ENCODE results near the gene ARHGAP11A. TPM values are rescaled to one million over a fixed set of nuclear protein-coding genes. Genes with fewer than 3 reads are reported as not detected.

Gene ARHGAP11A
- total RNA-seq, 2 donors from 2014 or later = 0.33 to 1.6 TPM

GRCh38 chr15:32636410-32636809 lies 21.1 kb downstream of the ARHGAP11A start:
- no peaks in the 10 kb centered on the region for H3K36me3 ChIP-seq (replicated peaks in 1 of 2; ENCODE audit: insufficient read depth in 1 of 2, low read depth in 2 of 2)
- H3K4me3 ChIP-seq = no peak overlapping the region
- intact Hi-C loops (cut with DNase I) = no loop called here
- H3K9me3 ChIP-seq = no peaks in the 10 kb centered on the region
- TF ChIP-seq CTCF (IDR thresholded peaks at IDR 0.05) (no peak), POLR2A (IDR thresholded peaks at IDR 0.05) (no peak)
- no peaks in the 10 kb centered on the region for H3K27me3 ChIP-seq
- H3K4me1 ChIP-seq = no peaks in the 10 kb centered on the region
- WGBS, 2 donors = 86 to 91% methylated on average over 3 of the region's 3 CpGs
- no peak for ATAC-seq
- no peak for DNase-seq
- no peak overlapping the region for H3K27ac ChIP-seq

GRCh38 chr15:32636908-32637567 lies 21.7 kb downstream of the ARHGAP11A start:
- no peak overlapping the region for H3K4me3 ChIP-seq
- ATAC-seq (no peak), DNase-seq (no peak)
- H3K9me3 ChIP-seq = no peaks in the 10 kb centered on the region
- intact Hi-C loops (cut with DNase I) = no loop called here
- no peaks in the 10 kb centered on the region for H3K36me3 ChIP-seq (replicated peaks in 1 of 2; ENCODE audit: insufficient read depth in 1 of 2, low read depth in 2 of 2)
- no peaks in the 10 kb centered on the region for H3K4me1 ChIP-seq
- no peaks in the 10 kb centered on the region for H3K27me3 ChIP-seq
- TF ChIP-seq POLR2A (IDR thresholded peaks at IDR 0.05) (no peak), CTCF (IDR thresholded peaks at IDR 0.05) (no peak)
- H3K27ac ChIP-seq = no peak overlapping the region
- 93 to 96% methylated on average over 8 of the region's 8 CpGs for WGBS, 2 donors

- ATAC-seq (no peak), DNase-seq (no peak)
- Histone ChIP-seq H3K4me1 (no peaks in the 10 kb centered on the region), H3K36me3 (replicated peaks in 1 of 2; ENCODE audit: insufficient read depth in 1 of 2, low read depth in 2 of 2) (no peaks in the 10 kb centered on the region), H3K9me3 (no peaks in the 10 kb centered on the region), H3K27ac (no peak overlapping the region), H3K4me3 (no peak overlapping the region), H3K27me3 (no peaks in the 10 kb centered on the region)
- TF ChIP-seq POLR2A (IDR thresholded peaks at IDR 0.05) (no peak), CTCF (IDR thresholded peaks at IDR 0.05) (no peak)
- WGBS, 2 donors = 96% methylated on average over 1 of the region's 1 CpG
- intact Hi-C loops (cut with DNase I) = no loop called here
These were observed 22.4 kb downstream of the ARHGAP11A start for GRCh38 chr15:32637704-32638103.

GRCh38 chr15:32641517-32642059 lies 26.3 kb downstream of the ARHGAP11A start, which contains the start of gene SCG5:
Gene SCG5 (plus strand): TSS chr15:32641710. CDS start chr15:32643593, 1,883 bp downstream.
- H3K4me3 ChIP-seq = no peak within 1 kb of the TSS
- ATAC-seq (peak; percentile 40), DNase-seq (peak in 3 of 4 donors; percentile 54 to 62 (median 57))
- intact Hi-C loops (cut with DNase I) = loop anchor here (10.0 kb wide), 1 partner anchor 63 kb away; no protein-coding TSS in a partner anchor
- peaks cover 9% of the 10 kb centered on the region for H3K4me1 ChIP-seq
- H3K27me3 ChIP-seq = no peaks in the 10 kb centered on the region
- H3K27ac ChIP-seq = no peak within 1 kb of the TSS
- H3K9me3 ChIP-seq = no peaks in the 10 kb centered on the region
- WGBS, 2 donors = 32 to 43% methylated on average over 22 of the region's 22 CpGs
- no peaks in the 10 kb centered on the region for H3K36me3 ChIP-seq (replicated peaks in 1 of 2; ENCODE audit: insufficient read depth in 1 of 2, low read depth in 2 of 2)
- TF ChIP-seq POLR2A (IDR thresholded peaks at IDR 0.05) = peak in 2 of 3 donors; percentile 28 to 58
- TF ChIP-seq CTCF (IDR thresholded peaks at IDR 0.05) = no peak

Measured in body of pancreas (tissue), 4 donors.